ENCODE data around the gene LGI4.
"Not testable (repeated sequence)": the region's sequence is repeated elsewhere in the genome, so short reads cannot be mapped to it uniquely, and the experiment has no call there.

- TF ChIP-seq BCL3 (IDR thresholded peaks at IDR 0.05); RARB (CRISPR knock-in tag; IDR thresholded peaks at IDR 0.05); NFE2L2 (conservative IDR thresholded peaks at IDR 0.05; ENCODE audit: low read length); MYC (IDR thresholded peaks at IDR 0.05; ENCODE audit: borderline replicate concordance, low read length); ESRRA (IDR thresholded peaks at IDR 0.05; ENCODE audit: borderline replicate concordance, low read length): not testable (repeated sequence)
Measured at GRCh38 chr19:35129724-35130274, 5.1 kb downstream of the LGI4 start.

Measured in A549 (cell line).